ENCODE results near the gene PTPRE. TPM values are rescaled to one million over a fixed set of nuclear protein-coding genes. Genes with fewer than 3 reads are reported as not detected.

The PTPRE gene
- total RNA-seq, 1 donor from 2014 or later: 70.6 TPM

- H3K4me3 ChIP-seq: no peak overlapping the region
Observed at GRCh38 chr10:127908959-127909267, 2.0 kb downstream of the PTPRE start.

GRCh38 chr10:127909716-127910463 lies 3.0 kb downstream of the PTPRE start:
- Histone ChIP-seq H3K27me3 (no peaks in the 10 kb centered on the region), H3K9me3 (no peaks in the 10 kb centered on the region), H3K4me3 (no peak overlapping the region), H3K27ac (no peak overlapping the region), H3K4me1 (peaks cover 18% of the 10 kb centered on the region), H3K36me3 (no peaks in the 10 kb centered on the region)
- DNase-seq (no peak), ATAC-seq (no peak)
- no peak for TF ChIP-seq CTCF (IDR thresholded peaks at IDR 0.05)
- intact Hi-C loops (cut with DNase I): loop anchor here (5.0 kb wide), 2 partner anchors 87 to 102 kb away; no protein-coding TSS in a partner anchor

More at GRCh38 chr10:127908959-127909267, 2.0 kb downstream of the PTPRE start:
- H3K27me3 ChIP-seq: no peaks in the 10 kb centered on the region
- intact Hi-C loops (cut with DNase I): loop anchor here (5.0 kb wide), 2 partner anchors 88 to 103 kb away; no protein-coding TSS in a partner anchor
- no peak overlapping the region for H3K27ac ChIP-seq
- ATAC-seq (no peak), DNase-seq (no peak)
- H3K36me3 ChIP-seq: no peaks in the 10 kb centered on the region
- TF ChIP-seq CTCF (IDR thresholded peaks at IDR 0.05): no peak
- H3K9me3 ChIP-seq: no peaks in the 10 kb centered on the region
- H3K4me1 ChIP-seq: peaks cover 18% of the 10 kb centered on the region

- Histone ChIP-seq H3K27ac (no peak overlapping the region), H3K27me3 (no peaks in the 10 kb centered on the region), H3K9me3 (no peaks in the 10 kb centered on the region), H3K36me3 (no peaks in the 10 kb centered on the region), H3K4me1 (peaks cover 18% of the 10 kb centered on the region), H3K4me3 (no peak overlapping the region)
- TF ChIP-seq CTCF (IDR thresholded peaks at IDR 0.05): no peak
- DNase-seq (no peak), ATAC-seq (no peak)
- intact Hi-C loops (cut with DNase I): no loop called here
Observed at GRCh38 chr10:127910464-127910770, 3.5 kb downstream of the PTPRE start.

GRCh38 chr10:127911218-127911866 lies 4.4 kb downstream of the PTPRE start:
- Histone ChIP-seq H3K27me3 (no peaks in the 10 kb centered on the region), H3K4me3 (no peak overlapping the region), H3K36me3 (no peaks in the 10 kb centered on the region), H3K4me1 (peaks cover 18% of the 10 kb centered on the region), H3K9me3 (no peaks in the 10 kb centered on the region), H3K27ac (no peak overlapping the region)
- no peak for DNase-seq
- intact Hi-C loops (cut with DNase I): no loop called here
- no peak for ATAC-seq
- TF ChIP-seq CTCF (IDR thresholded peaks at IDR 0.05): no peak

GRCh38 chr10:127911867-127912257 lies 5.0 kb downstream of the PTPRE start:
- no peak for TF ChIP-seq CTCF (IDR thresholded peaks at IDR 0.05)
- H3K4me1 ChIP-seq: peaks cover 18% of the 10 kb centered on the region
- DNase-seq: no peak
- H3K27me3 ChIP-seq: no peaks in the 10 kb centered on the region
- no peak overlapping the region for H3K27ac ChIP-seq
- H3K4me3 ChIP-seq: no peak overlapping the region
- no peak for ATAC-seq
- intact Hi-C loops (cut with DNase I): no loop called here
- H3K36me3 ChIP-seq: no peaks in the 10 kb centered on the region
- no peaks in the 10 kb centered on the region for H3K9me3 ChIP-seq

Measured in upper lobe of right lung (tissue), 1 donor.